ENCODE measurements around the gene RNF227.

DNA sequence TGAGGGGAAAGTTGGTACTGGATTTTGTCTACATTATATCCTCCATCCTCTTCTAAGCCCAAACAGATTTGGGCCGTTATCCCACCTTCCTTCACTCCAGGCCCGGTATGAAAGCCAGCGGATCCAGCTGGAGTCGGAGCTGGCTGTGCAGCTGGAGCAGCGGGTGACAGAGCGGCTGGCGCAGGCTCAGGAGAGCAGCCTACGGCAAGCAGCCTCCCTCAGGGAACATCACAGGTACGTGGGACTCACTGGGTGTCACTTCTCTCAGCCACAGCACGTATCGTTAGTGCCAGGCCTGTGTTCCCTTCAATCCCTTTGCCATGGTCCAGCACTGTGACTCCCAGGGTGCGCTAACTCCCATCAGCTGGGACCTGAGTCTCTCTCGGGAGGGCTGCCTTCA lies 27.2 kb upstream of the RNF227 start:
- no peak for TF ChIP-seq POLR2A (IDR thresholded peaks at IDR 0.05; ENCODE audit: extremely low read depth, insufficient read length)
- TF ChIP-seq, protein P1, sequence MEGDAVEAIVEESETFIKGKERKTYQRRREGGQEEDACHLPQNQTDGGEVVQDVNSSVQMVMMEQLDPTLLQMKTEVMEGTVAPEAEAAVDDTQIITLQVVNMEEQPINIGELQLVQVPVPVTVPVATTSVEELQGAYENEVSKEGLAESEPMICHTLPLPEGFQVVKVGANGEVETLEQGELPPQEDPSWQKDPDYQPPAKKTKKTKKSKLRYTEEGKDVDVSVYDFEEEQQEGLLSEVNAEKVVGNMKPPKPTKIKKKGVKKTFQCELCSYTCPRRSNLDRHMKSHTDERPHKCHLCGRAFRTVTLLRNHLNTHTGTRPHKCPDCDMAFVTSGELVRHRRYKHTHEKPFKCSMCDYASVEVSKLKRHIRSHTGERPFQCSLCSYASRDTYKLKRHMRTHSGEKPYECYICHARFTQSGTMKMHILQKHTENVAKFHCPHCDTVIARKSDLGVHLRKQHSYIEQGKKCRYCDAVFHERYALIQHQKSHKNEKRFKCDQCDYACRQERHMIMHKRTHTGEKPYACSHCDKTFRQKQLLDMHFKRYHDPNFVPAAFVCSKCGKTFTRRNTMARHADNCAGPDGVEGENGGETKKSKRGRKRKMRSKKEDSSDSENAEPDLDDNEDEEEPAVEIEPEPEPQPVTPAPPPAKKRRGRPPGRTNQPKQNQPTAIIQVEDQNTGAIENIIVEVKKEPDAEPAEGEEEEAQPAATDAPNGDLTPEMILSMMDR (IDR thresholded peaks at IDR 0.05; ENCODE audit: low read depth, low read length) = no peak

Data from NB4 (cell line).